ENCODE measurements around the gene DPYD.

Gene DPYD

DNA sequence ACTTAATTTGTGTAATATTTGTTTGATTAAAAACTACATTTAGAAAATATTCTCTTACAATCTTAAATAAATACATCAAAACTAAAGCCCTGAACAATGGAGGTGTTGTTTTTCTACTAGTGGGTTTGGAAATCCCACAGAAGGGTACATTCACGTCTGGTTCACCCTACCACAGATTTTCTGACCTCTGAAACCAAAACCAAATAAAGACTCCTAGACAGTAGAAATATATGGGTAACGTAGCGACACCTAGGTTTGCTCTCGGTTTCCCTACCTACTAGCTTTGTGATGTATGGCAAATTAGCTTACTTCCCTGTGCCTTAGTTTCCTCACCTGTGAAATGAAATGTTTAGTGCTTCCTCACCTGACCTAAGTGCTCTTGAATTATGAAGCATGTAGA, 312.6 kb downstream of the DPYD start:
- DNase-seq (ENCODE audit: low spot score): no peak

- DNase-seq (ENCODE audit: low spot score): no peak
Measured at GRCh38 chr1:97603776-97604175, 317.1 kb downstream of the DPYD start.

GRCh38 chr1:97603218-97603617, 317.6 kb downstream of the DPYD start:
- no peak for DNase-seq (ENCODE audit: low spot score)

DNA sequence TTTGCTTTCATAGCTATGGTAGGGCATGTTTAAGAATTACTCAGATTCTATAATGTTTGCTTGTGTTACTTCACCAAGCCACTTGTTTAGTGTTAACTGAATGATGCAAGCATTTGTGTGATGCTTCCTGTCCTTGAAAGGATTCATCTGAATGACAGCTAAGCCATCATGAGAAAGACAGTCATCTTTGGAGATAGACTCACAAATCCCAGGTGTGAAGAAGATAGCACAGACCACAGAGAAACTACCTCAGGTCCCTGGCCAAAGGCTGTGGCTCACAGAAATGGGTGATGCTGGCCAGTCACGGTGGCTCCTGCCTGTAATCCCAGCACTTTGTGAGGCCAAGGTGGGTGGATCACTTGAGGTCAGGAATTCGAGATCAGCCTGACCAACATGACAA, 321.4 kb downstream of the DPYD start:
- DNase-seq (ENCODE audit: low spot score): no peak

GRCh38 chr1:97593192-97593591, 327.6 kb downstream of the DPYD start:
- DNase-seq (ENCODE audit: low spot score): no peak

DNA sequence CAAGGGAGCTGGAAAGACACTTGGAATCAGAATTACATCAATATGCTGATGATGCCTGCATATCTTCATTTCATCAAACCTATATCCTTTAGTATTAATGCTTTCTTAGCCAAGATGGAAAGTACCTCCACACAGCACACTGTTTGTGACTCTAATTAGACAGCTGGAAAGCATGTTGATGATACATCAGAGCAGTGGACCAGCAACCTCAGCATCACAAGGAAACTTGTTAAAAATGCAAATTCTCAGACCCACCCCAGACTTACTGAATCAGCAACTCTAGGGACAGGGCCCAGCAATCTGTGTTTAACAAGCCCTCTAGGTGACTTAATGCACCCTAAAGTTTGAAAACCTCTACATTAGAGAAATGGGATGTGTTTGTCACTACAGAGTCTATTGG, 332.1 kb downstream of the DPYD start:
- DNase-seq (ENCODE audit: low spot score): no peak

DNA sequence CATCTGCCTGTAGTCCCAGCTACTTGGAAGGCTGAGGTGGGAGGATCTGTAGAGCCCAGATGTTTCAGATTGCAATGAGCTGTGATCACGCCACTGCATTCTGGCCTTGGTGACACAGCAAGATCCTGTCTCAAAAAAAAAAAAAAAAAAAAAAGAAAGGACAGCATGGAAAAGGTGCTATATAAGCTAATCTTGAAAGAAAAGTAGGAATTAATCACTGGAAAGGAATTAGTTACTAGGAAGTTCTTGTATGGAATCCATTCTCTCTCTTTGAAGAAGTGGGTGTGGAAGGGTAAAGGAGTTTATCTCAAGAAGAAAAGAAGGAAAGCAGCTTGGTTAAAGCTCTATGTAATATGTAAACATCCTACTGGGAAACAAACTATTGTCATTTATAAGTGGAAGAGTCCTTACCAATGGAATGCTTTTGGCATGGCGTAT, 339.2 kb downstream of the DPYD start:
- no peak for DNase-seq (ENCODE audit: low spot score)

GRCh38 chr1:97577613-97578012, 343.2 kb downstream of the DPYD start:
- DNase-seq (ENCODE audit: low spot score): no peak

DNA sequence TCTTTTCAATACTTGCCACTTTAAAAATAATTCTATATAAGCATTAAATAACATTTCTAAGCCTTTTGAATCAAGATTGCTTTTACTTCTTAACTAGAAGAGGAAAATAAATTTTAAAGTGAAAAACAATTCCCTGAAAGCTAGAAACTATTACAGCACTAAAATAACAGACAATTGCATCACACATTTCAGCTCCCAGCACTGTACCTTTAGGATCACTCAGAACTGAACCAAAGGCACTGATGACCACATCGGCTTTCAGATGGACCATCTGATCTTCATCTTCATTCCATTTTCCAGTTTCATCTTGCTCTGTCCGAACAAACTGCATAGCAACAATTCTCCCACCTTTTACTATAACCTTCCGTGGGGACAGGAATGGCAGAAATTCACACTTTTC, 347.3 kb downstream of the DPYD start:
- DNase-seq (ENCODE audit: low spot score): no peak

DNA sequence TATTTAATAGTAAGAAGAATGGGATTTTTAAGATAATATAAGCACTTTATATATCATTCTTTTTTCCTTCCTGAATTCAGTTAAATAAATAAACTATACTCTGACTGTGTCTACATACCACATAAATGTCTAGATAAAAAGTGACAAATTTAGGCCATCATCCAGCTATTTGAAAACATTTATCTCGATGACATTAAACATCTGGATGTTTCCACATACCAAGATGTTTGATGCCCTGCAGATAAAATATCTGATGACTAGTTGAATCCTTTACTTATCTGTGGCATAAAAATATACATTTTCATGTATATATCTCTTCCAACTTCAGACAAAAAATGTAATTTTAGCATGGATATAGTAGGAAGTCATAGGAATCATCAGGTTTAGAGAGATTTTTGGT, 348.3 kb downstream of the DPYD start:
- DNase-seq (ENCODE audit: low spot score): no peak

DNA sequence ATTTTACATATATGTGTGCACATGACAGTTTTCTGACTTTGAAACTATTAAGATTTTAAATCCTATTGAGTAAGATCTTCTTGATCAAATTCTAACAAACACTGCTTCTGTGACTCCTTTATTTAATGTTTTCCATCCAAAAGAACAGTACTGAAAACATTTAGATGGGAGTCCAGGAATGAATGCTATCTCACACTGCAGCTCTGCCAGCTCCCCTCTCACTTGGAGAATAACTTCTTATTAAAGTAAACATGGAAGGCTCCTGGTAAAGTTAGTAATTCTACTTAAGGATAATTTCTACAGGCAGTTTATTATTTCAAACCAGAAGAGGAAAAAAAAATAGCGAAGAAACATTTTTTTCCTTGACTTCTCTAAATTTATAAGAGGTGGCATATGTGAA, 349.1 kb downstream of the DPYD start:
- DNase-seq (ENCODE audit: low spot score): no peak

GRCh38 chr1:97570691-97571090, 350.1 kb downstream of the DPYD start:
- no peak for DNase-seq (ENCODE audit: low spot score)

GRCh38 chr1:97567000-97567749, 353.7 kb downstream of the DPYD start:
- DNase-seq (ENCODE audit: low spot score): no peak

GRCh38 chr1:97565886-97566285, 354.9 kb downstream of the DPYD start:
- no peak for DNase-seq (ENCODE audit: low spot score)

DNA sequence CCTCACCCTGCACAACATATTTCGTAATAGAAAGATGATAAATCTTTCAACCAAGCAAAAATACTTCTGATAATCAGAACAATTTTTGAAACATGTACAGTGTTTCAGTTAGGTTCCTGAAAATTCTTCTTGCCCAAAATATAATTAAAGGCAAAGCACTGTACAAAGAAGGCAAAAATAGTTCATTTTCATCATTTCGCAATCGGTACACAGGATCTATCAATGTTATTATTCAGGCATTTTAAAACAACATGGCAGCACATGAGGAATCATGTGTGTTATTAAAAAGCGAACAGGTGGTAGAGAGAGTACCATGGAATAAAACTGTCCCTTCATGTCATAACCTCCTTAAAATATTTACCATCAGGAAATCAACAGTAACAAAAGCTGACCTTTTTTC, 356.9 kb downstream of the DPYD start:
- no peak for DNase-seq (ENCODE audit: low spot score)

DNA sequence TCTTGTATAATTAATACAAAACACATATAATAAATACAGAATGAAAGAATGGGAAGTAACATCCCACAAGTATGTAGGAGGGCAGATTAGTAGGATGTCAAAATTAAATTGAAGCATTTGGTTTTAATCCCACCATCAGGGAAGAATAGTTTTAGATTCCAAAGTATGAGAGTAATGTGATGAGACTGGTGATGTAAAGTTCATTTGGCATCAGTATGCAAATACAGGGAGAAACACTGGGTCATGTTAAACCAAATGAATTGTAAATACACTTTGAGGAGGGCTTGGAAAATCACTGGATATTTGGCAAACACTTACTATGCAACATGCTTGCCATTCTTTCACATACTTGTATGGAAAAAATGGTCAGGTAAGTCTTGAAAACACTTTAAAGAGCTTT, 358.8 kb downstream of the DPYD start:
- DNase-seq (ENCODE audit: low spot score): no peak

DNA sequence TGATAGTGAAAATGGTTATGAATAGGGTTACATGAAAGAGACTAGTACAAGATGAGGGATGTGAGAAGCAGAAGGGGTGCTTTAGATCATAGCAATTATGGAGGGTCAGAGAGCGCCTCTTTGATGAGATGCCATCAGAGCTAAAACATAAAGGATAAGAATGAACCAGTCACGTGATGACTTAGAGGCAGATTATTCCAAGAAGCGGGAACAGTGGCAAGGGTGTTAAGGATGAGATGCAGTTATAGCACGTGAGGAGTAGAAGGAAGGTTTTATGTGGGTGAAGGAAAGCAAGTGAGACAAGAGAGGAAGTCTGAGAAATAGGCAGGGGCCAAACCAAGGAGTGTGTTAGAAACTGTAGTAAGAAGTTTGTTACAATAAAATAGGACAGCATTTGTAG, 360.1 kb downstream of the DPYD start:
- no peak for DNase-seq (ENCODE audit: low spot score)

DNA sequence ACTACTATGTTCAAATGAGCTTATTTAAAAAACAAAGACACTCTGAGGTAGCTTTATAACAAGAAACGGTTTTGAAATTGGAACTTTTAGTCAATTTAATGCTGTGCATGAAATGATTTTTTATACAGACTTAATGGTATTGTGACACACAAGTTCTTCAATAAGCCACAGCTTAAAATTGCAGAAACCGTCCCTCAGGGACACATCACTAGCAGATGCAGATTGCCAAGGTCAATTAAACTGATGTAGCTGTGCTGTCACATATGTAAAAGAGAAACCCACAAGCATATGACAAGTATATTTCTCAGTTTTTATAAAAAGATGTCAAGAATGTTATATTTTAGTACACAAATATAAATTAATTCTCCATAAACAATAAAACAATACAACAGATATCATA, 366.9 kb downstream of the DPYD start:
- DNase-seq (ENCODE audit: low spot score): no peak

- no peak for DNase-seq (ENCODE audit: low spot score)
Measured at GRCh38 chr1:97551113-97551512, 369.7 kb downstream of the DPYD start.

DNA sequence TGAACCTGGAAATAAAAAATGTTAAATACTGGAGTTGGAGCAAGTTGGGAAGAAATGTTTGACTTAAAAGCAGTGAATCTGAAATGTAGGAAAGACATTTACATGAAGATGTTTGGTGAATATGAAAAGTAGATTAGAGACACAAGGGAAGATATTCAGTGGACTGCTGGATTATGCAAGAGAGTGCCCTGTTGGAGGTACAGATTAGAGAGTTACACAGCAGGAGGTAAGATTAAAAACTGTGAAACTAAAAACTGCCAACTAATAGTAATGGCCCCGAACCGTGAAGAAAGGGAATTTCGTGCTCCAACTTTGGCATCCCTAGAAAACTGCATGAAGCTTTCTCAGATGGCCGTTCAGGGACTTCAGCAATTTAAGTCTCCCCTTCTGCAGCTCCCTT, 375.4 kb downstream of the DPYD start:
- DNase-seq (ENCODE audit: low spot score): no peak

DNA sequence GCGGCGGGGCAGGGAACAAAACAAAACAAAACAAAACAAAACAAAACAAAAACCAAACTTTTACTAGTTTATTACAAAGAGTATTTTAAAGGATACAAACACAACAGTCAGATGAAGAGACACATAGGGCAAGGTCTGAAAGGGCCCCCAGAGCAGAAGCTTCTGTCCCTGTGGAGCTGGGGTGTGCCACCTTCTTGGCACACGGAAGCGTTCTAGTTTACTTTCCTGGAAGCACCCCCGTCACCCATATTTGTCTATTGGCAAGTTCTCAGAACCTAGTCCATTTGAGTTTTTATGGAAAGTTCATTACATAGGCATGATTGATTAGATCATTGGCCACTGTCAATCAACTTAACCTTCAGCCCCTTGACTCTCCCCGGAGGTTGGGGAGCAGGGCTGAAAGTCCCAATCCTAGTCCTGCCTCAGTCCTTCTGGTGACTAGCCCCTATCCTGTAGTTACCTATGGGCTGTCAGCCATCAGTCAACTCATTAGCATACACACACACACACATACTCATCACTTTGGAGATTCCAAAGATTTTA, 380.4 kb downstream of the DPYD start:
- DNase-seq (ENCODE audit: low spot score): no peak

DNA sequence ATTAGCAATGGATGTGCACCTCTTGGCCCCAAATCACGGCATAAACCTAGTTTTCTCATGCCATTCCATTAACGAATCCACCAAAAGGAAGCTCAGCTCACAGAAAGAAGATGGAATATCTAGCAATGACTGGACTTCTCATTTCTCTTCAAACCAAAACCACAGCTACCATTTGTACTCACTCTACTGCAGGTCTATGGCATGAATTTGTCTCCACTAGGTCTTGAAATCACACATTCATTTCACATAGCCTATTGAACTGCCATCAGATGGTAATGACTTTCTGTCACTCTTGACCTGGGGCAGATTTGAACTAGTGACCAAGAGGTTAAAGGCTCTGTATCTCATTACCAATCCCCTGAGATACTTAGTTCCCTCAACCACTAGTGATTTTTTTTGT, 382.7 kb downstream of the DPYD start:
- no peak for DNase-seq (ENCODE audit: low spot score)

DNA sequence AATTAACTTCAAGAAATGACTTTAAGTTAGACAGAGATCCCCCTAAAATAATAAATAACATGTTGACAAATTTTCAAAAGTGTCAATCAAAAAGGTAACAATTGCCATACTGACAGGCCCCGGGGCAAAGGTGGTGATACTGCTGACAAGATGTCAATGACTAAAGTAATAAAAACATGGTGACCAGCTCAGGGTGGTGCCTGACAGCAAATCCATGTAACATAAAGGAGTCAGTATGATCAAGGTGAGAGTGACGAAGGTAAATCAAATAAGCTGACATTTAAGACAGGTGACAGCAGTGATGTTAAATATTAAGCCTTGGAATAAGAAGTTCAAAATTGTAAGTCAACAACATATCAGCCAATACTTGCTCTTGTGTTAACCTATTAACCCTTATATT, 387.5 kb downstream of the DPYD start:
- no peak for DNase-seq (ENCODE audit: low spot score)

GRCh38 chr1:97529600-97529999, 391.2 kb downstream of the DPYD start:
- DNase-seq (ENCODE audit: low spot score): no peak
